Stimulated activated CD4-positive, alpha-beta T cell treated with anti-CD3 and anti-CD28 coated beads, Interleukin-1b, Interleukin-23, amount 100 ng/mL, for 48 hours (primary cell): ENCODE results near the gene SPATA6.
"Not testable (repeated sequence)": the region's sequence is repeated elsewhere in the genome, so short reads cannot be mapped to it uniquely, and the experiment has no call there.

ENCODE experiments used
- DNase-seq: peaks from one replicate; pipeline ENCODE4 v3.0.0-alpha.2; 2020

The SPATA6 gene

DNA sequence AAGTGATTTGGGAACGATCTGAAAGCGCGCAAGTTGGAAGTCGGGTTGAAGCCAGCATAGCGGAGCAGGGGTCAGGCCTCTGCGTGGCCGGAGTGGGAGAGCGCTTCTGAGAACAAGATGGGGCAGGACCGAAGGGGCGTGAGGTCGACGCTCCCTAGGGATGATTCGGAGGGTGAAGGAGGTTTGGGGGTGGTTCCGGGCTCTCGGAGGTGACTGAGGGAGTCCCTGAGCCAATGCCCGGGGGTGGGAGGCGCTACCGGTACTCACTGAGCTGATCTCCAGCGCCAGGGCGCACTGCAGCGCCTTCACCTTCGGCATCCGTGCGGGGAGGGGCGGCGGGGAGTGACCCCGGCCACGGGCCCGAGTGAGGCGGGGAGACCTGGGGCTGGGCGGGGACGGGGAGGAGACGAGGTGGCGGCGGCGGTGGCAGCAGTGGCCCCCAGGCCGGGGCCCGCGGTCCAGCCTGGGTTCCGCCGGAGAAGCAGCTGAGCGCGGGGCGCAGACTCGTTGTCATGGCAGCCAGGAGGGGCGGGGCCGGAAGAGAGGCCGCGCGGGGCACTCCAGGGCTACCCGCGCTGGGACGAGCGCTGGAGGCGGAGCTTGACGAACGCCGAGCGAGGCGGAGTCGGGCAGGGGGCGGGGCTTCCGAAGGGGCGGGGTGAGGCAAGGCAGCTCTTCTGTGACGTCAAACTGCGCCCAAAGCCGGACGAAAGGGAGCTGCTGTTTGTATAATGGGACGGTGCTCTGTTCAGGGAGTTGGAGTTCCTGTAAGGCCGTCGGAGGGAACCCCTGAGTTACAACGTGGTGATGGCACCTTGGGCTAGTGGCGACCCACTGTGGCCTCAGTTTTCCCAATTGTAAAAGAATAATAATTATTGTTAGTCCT is at the start of gene SPATA6:
Gene SPATA6, minus strand, starts transcription at position 514 of the 886 bp plus-strand sequence. Its CDS starts 196 bp downstream, at position 318.
- peak; percentile 94 for DNase-seq

- DNase-seq = not testable (repeated sequence)
These were observed 47.9 kb upstream of the SPATA6 start for GRCh38 chr1:48519896-48520295.

DNA sequence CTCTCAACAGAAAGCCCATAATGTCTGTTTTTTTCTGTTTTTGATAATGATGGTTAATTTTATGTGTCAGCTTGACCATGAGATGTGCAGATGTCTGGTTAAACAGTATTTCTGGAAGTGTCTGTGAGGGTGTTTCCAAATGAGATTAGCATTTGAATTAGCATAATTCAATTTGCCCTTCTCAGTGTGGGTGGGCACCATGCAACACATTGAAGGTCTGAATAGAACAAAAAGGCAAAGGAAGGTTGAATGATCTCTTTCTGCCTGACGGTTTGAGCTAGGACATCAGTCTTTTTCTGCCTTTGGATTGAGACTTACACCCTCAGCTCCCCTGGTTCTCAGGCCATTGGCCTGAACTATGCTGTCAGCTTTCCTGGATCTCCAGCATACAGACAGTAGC is 34.9 kb upstream of the SPATA6 start:
- no peak for DNase-seq

DNA sequence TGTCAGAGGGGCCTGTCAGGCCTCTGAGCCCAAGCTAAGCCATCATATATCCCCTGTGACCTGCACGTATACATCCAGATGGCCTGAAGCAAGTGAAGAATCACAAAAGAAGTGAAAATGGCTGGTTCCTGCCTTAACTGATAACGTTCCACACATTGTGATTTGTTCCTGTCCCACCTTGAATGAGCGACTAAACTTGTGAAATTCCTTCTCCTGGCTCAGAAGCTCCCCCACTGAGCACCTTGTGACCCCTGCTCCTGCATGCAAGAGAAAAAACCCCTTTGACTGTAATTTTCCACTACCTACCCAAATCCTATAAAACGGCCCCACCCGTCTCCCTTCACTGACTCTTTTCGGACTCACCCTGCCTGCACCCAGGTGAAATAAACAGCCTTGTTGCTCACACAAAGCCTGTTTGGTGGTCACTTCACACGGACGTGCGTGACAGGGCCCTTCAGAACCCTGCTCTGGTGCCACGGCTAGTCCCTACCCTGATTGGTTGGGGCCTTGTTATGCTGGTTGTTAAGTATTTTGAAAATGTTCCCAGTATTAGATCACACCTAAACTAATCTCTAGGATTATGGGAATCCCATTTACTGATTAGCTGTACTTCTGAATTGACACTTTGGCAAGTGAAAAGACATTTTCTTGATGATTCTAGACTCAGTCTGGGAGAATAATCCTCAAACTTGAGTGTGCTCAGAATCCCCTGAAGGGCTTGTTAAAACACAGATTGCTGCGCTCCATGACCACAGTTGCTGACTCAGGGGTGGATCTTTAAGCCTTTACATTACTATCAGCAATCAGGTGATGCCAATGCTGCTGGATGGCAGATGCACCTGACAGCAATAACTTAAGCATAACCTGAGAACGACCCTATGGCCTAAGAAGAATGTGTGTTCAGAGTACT is 28.8 kb upstream of the SPATA6 start:
- DNase-seq = no peak

DNA sequence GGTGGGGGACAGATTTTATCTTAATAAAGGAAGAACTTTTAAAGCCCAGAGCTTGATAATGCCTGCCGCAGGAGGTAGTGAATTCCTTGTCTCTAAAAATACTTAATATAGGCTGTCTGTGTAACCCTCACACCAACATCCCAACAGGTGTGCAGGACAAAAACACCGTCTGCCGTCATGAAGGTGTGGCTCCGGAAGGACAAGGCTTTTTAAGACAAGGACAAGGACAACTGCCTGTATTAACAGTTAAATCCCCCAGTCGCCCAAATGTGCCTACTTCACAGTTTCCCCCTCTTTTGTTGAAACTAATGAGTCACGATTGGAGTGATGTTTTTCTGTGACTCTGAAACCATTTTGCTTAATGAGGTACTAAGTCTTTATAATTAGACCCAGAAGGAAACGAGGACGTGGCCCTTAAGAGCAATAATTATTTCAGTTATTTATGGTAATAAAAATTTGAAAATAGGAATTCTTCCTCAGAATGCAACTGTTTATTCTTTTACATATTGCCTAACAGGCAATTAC is 27.3 kb upstream of the SPATA6 start:
- no peak for DNase-seq

DNA sequence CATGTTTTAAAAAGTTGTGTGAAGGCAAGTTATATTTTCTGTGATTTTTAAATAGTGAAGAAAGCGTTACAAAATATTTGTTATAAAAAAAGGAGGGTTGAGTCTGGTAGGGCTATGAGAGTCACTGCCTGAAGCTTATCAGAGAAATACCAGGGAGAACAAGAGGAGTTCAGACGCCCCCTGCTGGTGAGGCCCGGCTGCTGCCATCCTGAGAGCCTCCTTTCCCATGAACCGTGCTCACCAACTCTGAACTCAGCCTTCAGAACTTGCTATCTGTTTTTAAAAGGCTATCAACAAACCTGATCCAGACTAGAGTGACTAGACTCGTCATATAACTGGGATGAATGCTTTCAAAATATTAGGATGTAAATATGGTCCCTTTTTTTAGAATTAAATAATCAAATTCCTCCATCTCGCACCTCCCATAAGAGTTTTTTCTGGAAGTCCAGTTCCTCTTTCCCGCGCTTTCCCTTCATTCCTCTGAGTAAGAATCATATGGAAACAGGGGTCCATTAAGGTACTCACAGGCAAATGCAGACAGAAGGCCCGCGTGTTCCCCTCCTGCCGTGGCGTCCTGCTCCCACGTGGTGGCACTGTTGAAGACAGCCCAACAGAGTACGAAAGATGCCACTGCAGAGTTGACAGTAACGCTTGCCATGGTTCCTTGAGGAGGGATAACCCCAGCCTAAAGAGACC is 26.2 kb upstream of the SPATA6 start:
- peak; percentile 74 for DNase-seq

GRCh38 chr1:48495911-48496310 is 23.9 kb upstream of the SPATA6 start:
- DNase-seq = no peak

DNA sequence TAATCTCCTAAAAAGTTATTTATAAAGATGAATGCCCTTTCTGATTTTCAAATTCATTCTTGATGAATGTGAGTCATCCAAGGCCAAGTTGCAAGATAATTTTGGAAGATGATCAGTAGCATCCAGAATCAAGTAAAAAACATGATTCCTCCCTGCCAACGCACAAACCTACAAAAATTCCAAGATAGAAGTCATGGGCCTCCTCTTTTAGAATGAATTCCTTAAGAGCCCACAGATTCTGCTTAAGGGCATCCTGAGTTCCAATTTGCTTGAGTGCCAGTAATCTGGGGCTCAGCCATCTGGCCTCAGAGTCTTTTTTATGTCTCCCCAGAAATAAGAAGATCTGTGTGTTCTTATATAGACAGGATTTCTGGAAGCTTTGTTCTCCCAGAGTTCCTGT is 23.2 kb upstream of the SPATA6 start:
- DNase-seq = no peak

GRCh38 chr1:48493970-48494769 is 22.2 kb upstream of the SPATA6 start:
- DNase-seq = no peak

- no peak for DNase-seq
These were observed 21.0 kb upstream of the SPATA6 start for GRCh38 chr1:48493041-48493440.

GRCh38 chr1:48492392-48492791 is 20.4 kb upstream of the SPATA6 start:
- DNase-seq = no peak

DNA sequence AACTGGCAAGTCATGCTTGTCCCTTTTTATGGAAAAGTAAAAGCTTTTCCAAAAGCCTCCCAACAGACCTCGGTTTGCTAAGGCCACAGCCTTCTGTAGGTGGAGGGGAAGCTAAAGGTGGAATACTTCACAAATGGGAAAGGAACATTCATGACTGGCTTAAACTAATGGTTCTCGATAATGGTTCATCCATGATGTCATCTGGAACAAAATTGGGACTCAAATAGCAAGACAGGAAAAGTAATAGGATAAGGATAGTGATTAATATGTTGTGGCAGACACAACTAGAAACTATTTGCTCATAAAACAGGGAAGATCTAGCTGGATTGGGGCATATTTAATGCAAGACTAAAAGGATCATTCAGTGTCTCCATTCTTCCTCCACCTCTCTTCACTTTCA is 16.7 kb upstream of the SPATA6 start:
- no peak for DNase-seq

GRCh38 chr1:48480504-48480903 is 8.5 kb upstream of the SPATA6 start:
- DNase-seq = no peak

DNA sequence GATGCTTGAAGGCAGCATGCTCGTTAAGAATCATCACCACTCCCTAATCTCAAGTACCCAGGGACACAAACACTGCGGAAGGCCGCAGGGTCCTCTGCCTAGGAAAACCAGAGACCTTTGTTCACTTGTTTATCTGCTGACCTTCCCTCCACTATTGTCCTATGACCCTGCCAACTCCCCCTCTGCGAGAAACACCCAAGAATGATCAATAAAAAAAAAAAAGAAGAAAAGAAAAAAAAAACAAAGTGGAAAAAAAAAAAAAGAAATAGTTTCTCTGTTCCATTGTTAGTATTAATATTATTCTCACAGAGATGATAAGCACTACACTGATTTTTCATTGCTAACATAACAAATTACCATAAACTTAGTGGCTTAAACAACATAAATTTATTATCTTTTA is 8.0 kb upstream of the SPATA6 start:
- DNase-seq = not testable (repeated sequence)

DNA sequence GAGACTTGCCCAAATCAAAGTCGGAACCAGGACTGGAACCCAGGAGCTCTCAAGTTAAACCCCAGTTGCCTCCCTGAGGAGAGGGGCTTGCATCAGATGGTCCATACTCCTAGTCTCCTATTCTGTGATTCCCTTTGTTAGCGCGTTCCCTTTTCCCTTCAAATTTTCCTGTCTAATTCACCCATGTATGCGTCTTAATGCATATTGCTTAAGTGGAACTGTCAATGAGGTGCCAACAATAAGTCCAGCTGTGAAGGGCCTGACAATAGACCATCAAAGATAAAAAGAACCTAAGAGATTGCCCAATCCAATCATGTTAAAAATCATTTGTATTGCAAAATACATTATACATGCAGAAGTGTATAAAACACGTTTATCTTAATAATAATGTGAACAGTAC is 634 bp upstream of the SPATA6 start:
- no peak for DNase-seq

DNA sequence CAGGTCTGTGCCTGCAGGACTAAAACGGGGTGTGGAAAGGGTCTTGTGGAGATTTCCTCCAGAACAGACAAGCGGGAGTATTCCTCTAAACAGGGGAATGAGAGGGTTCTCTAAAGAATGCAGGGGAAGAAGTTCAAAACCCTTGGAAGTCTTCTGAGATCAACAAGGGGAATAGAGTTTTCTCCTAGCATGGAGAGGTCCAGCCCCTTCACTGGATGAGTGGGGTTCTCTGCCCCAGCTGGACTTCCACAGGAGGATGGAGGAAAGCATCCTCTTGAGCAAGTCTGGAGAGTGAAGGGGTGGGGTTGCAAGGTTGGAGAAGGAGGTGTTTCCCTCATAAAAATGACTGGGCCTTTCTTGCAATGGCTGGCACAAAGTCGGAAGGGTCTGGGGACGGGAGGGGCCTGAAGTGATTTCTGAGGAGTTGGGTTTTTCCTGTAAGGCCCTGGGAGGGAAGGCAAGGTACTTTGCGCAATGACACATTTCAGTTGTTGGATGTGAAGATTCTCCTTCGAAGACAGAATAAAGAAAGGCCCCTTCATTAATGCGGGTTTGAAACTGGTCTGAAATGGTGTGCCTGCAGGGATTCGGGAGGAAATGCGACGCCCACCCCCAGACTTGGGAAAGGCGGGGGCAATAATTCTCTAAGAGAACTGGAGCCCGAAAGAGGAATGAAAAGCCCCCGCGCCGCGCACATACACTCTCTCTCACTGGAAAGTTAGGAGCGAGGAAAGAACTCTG is 884 bp downstream of the SPATA6 start:
- DNase-seq = no peak

- no peak for DNase-seq
These were observed 1.5 kb downstream of the SPATA6 start for GRCh38 chr1:48470481-48470855.

- DNase-seq = no peak
These were observed 2.2 kb downstream of the SPATA6 start for GRCh38 chr1:48469616-48470480.

- no peak for DNase-seq
These were observed 5.4 kb downstream of the SPATA6 start for GRCh38 chr1:48466594-48466993.

GRCh38 chr1:48462716-48463302 is 9.2 kb downstream of the SPATA6 start:
- no peak for DNase-seq
